ENCODE measurements around the gene NUCKS1.

DNA sequence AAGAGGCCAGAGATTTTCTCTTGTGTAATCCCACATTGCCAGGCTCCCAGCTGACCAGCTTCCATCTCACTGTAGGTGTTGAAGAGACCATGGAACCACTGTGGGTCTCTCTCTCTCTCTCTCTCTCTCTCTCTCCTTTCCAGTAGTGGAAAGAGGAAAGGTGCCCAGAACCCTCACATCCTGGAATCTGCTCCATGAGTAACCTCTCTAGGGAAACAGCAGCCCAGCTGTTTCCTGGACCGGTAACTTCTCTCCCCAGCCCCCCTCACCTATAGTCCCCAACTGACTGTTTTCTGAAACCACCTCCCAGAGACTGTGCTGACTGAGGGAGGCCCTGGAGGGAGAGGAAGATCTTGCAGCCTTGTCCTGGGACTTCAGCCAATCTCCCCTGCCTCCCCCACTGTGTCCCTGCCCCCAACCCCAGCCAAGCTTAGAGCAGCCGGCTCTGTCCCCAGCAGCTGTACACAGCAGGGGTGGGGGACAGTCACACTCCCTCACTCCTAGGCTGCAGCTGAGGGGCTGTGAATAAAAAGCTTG lies 49.0 kb downstream of the NUCKS1 start:
- TF ChIP-seq, protein P1, sequence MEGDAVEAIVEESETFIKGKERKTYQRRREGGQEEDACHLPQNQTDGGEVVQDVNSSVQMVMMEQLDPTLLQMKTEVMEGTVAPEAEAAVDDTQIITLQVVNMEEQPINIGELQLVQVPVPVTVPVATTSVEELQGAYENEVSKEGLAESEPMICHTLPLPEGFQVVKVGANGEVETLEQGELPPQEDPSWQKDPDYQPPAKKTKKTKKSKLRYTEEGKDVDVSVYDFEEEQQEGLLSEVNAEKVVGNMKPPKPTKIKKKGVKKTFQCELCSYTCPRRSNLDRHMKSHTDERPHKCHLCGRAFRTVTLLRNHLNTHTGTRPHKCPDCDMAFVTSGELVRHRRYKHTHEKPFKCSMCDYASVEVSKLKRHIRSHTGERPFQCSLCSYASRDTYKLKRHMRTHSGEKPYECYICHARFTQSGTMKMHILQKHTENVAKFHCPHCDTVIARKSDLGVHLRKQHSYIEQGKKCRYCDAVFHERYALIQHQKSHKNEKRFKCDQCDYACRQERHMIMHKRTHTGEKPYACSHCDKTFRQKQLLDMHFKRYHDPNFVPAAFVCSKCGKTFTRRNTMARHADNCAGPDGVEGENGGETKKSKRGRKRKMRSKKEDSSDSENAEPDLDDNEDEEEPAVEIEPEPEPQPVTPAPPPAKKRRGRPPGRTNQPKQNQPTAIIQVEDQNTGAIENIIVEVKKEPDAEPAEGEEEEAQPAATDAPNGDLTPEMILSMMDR (CRISPR knock-in tag; IDR thresholded peaks at IDR 0.05) = no peak
- TF ChIP-seq POLR2AphosphoS5 (IDR thresholded peaks at IDR 0.05; ENCODE audit: low read depth, low read length) (no peak), RNF2 (conservative IDR thresholded peaks at IDR 0.05; ENCODE audit: low read depth) (no peak), KDM2A (CRISPR knock-in tag; IDR thresholded peaks at IDR 0.05; ENCODE audit: borderline replicate concordance, low read depth) (no peak), NPAS2 (CRISPR knock-in tag; IDR thresholded peaks at IDR 0.05; ENCODE audit: borderline replicate concordance) (no peak)

Data from HepG2 (cell line).